GM21381 (cell line): ENCODE measurements around the gene GOT1.

ENCODE experiments used
- ATAC-seq: cut with Tn5 transposase; IDR thresholded peaks from one replicate; pipeline ENCODE4 v1.9.1; 2021; ENCODE audit warnings: mild to moderate bottlenecking, moderate library complexity; ENCODE audit not compliant: unreplicated experiment

Gene GOT1

GRCh38 chr10:99430451-99431189 lies at the start of gene GOT1:
GOT1 (minus strand) TSS chr10:99430624; CDS start chr10:99430565, 59 bp downstream.
- ATAC-seq, result peak; percentile 93

GRCh38 chr10:99470327-99470726 lies 39.9 kb upstream of the GOT1 start:
- no peak for ATAC-seq

- ATAC-seq, result no peak
These were observed 37.0 kb upstream of the GOT1 start for GRCh38 chr10:99467236-99467999.

GRCh38 chr10:99466632-99467223 lies 36.3 kb upstream of the GOT1 start:
- no peak for ATAC-seq

GRCh38 chr10:99461230-99461629 lies 30.8 kb upstream of the GOT1 start:
- no peak for ATAC-seq

GRCh38 chr10:99460070-99460469 lies 29.6 kb upstream of the GOT1 start:
- no peak for ATAC-seq

GRCh38 chr10:99459217-99459616 lies 28.8 kb upstream of the GOT1 start:
- no peak for ATAC-seq

- ATAC-seq, result no peak
These were observed 27.4 kb upstream of the GOT1 start for GRCh38 chr10:99457813-99458212.

- no peak for ATAC-seq
These were observed 26.5 kb upstream of the GOT1 start for GRCh38 chr10:99456931-99457288.

- no peak for ATAC-seq
These were observed 25.9 kb upstream of the GOT1 start for GRCh38 chr10:99456207-99456930.

GRCh38 chr10:99451981-99452380 lies 21.6 kb upstream of the GOT1 start:
- ATAC-seq, result no peak

GRCh38 chr10:99451499-99451788 lies 21.0 kb upstream of the GOT1 start:
- no peak for ATAC-seq

- no peak for ATAC-seq
These were observed 20.4 kb upstream of the GOT1 start for GRCh38 chr10:99450624-99451498.

GRCh38 chr10:99450156-99450555 lies 19.7 kb upstream of the GOT1 start:
- ATAC-seq, result no peak

- ATAC-seq, result no peak
These were observed 18.6 kb upstream of the GOT1 start for GRCh38 chr10:99449023-99449422.

GRCh38 chr10:99444383-99445045 lies 14.1 kb upstream of the GOT1 start:
- ATAC-seq, result no peak

- no peak for ATAC-seq
These were observed 13.1 kb upstream of the GOT1 start for GRCh38 chr10:99443500-99443899.

GRCh38 chr10:99442394-99442793 lies 12.0 kb upstream of the GOT1 start:
- ATAC-seq, result no peak

GRCh38 chr10:99438890-99439289 lies 8.5 kb upstream of the GOT1 start:
- no peak for ATAC-seq

GRCh38 chr10:99435986-99436638 lies 5.7 kb upstream of the GOT1 start:
- no peak for ATAC-seq
